ENCODE results near the gene GCKR. TPM values are rescaled to one million over a fixed set of nuclear protein-coding genes. Genes with fewer than 3 reads are reported as not detected.
"Not testable (repeated sequence)": the region's sequence is repeated elsewhere in the genome, so short reads cannot be mapped to it uniquely, and the experiment has no call there.

GCKR gene
- polyA plus RNA-seq, 1 donor from 2014 or later = 2.5 TPM

DNA sequence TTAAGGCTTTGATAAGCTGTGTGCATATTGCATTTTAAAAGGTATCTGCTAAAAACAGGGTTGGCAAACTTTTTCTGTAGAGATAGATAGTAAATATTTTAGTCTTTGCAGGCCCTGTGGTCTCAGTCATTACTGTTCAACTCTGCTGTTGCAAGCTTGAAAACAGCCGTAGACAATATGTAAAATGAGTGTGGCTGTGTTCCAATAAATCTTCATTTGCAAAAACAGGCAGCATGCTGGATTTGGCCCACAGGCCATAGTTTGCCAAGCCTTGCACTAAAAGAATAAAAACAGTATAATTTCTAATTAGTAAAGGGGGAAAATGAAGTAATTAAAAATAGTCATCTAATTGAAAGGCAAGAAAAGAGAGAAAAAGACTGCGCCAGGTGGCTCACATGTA is 35.3 kb downstream of the GCKR start:
- Histone ChIP-seq H3K9me2 (ENCODE audit: insufficient read depth, low read length) (no peaks in the 10 kb centered on the region), H3K36me3 (ENCODE audit: insufficient read depth, low read length) (no peaks in the 10 kb centered on the region), H3K4me2 (ENCODE audit: low read length) (no peak overlapping the region), H2AFZ (ENCODE audit: low read depth, low read length) (no peak overlapping the region), H3K9me3 (ENCODE audit: low read length) (no peaks in the 10 kb centered on the region), H3K9ac (ENCODE audit: low read length) (no peak overlapping the region), H3F3A (ENCODE audit: insufficient read depth, low read length, poor library complexity, severe bottlenecking) (no peaks in the 10 kb centered on the region), H3K27me3 (ENCODE audit: insufficient read depth, low read depth, low read length) (no peaks in the 10 kb centered on the region), H3K4me3 (ENCODE audit: low read length) (no peak overlapping the region), H4K20me1 (ENCODE audit: insufficient read depth) (no peaks in the 10 kb centered on the region), H3K27ac (ENCODE audit: low read length) (no peak overlapping the region), H3K79me2 (replicated peaks; ENCODE audit: insufficient read depth, low read length) (no peaks in the 10 kb centered on the region)
- TF ChIP-seq SMC3 (conservative IDR thresholded peaks at IDR 0.05; ENCODE audit: poor library complexity) (no peak), RAD21 (conservative IDR thresholded peaks at IDR 0.05) (no peak), POLR2AphosphoS5 (IDR thresholded peaks at IDR 0.05) (no peak), MXI1 (conservative IDR thresholded peaks at IDR 0.05; ENCODE audit: poor library complexity, severe bottlenecking) (no peak), REST (IDR thresholded peaks at IDR 0.05; ENCODE audit: borderline replicate concordance) (no peak), CTCF (IDR thresholded peaks at IDR 0.05; ENCODE audit: poor library complexity, severe bottlenecking) (no peak), EP300 (conservative IDR thresholded peaks at IDR 0.05; ENCODE audit: poor library complexity, severe bottlenecking) (no peak), EZH2 (IDR thresholded peaks at IDR 0.05; ENCODE audit: borderline replicate concordance, insufficient read depth, low read length, poor library complexity, severe bottlenecking) (no peak), TAF1 (IDR thresholded peaks at IDR 0.05; ENCODE audit: low read depth) (no peak)

DNA sequence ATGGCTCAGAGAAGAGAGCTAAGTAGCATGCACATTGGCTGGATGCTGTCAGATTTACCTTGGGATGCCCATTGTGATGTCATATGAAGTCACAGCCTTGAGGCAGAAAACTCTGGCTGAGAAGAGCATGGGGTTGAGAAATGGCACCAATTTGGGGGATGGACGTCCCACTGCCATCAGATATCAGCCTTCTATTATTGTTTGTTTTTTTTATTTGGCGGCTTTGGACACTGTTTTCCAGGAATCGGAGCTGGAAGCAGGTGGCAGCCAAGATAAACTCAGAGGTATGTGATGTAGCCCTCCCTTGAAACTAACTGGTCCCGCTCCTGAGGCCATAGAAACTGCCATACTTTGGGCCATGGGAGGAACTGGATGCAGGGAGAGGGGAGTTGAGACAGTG is 40.6 kb downstream of the GCKR start:
- Histone ChIP-seq H3K9me2 (ENCODE audit: insufficient read depth, low read length) (no peaks in the 10 kb centered on the region), H3K9me3 (ENCODE audit: low read length) (no peaks in the 10 kb centered on the region), H3K4me3 (ENCODE audit: low read length) (no peak overlapping the region), H3K36me3 (ENCODE audit: insufficient read depth, low read length) (no peaks in the 10 kb centered on the region), H4K20me1 (ENCODE audit: insufficient read depth) (no peaks in the 10 kb centered on the region), H3K79me2 (replicated peaks; ENCODE audit: insufficient read depth, low read length) (no peaks in the 10 kb centered on the region), H3F3A (ENCODE audit: insufficient read depth, low read length, poor library complexity, severe bottlenecking) (no peaks in the 10 kb centered on the region), H3K27me3 (ENCODE audit: insufficient read depth, low read depth, low read length) (no peaks in the 10 kb centered on the region), H3K27ac (ENCODE audit: low read length) (no peak overlapping the region), H2AFZ (ENCODE audit: low read depth, low read length) (no peak overlapping the region), H3K4me2 (ENCODE audit: low read length) (no peak overlapping the region), H3K9ac (ENCODE audit: low read length) (no peak overlapping the region)
- TF ChIP-seq CTCF (IDR thresholded peaks at IDR 0.05; ENCODE audit: poor library complexity, severe bottlenecking) (no peak), EP300 (conservative IDR thresholded peaks at IDR 0.05; ENCODE audit: poor library complexity, severe bottlenecking) (no peak), EZH2 (IDR thresholded peaks at IDR 0.05; ENCODE audit: borderline replicate concordance, insufficient read depth, low read length, poor library complexity, severe bottlenecking) (no peak), RAD21 (conservative IDR thresholded peaks at IDR 0.05) (no peak), SMC3 (conservative IDR thresholded peaks at IDR 0.05; ENCODE audit: poor library complexity) (no peak), REST (IDR thresholded peaks at IDR 0.05; ENCODE audit: borderline replicate concordance) (no peak), POLR2AphosphoS5 (IDR thresholded peaks at IDR 0.05) (no peak), MXI1 (conservative IDR thresholded peaks at IDR 0.05; ENCODE audit: poor library complexity, severe bottlenecking) (no peak), TAF1 (IDR thresholded peaks at IDR 0.05; ENCODE audit: low read depth) (no peak)

DNA sequence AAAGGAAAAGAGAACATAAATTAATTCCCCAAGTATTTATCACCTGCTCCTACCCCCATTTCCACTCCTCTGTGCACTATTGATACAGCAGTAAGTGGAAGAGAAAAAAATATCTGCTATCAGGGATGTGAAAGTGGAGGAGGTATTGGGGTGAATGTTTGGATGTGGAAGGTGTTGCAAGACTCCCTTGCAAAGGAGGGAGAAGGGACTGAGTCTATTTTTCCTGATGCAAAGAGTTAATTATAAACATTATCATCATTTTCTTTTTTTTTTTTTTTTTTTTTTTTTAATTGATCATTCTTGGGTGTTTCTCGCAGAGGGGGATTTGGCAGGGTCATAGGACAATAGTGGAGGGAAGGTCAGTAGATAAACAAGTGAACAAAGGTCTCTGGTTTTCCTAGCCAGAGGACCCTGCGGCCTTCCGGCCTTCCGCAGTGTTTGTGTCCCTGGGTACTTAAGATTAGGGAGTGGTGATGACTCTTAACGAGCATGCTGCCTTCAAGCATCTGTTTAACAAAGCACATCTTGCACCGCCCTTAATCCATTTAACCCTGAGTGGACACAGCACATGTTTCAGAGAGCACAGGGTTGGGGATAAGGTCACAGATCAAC is 42.3 kb downstream of the GCKR start:
- H2AFZ ChIP-seq (ENCODE audit: low read depth, low read length); H3K79me2 ChIP-seq (replicated peaks; ENCODE audit: insufficient read depth, low read length); H3K27me3 ChIP-seq (ENCODE audit: insufficient read depth, low read depth, low read length); H3K9me2 ChIP-seq (ENCODE audit: insufficient read depth, low read length); H3K9me3 ChIP-seq (ENCODE audit: low read length); H3F3A ChIP-seq (ENCODE audit: insufficient read depth, low read length, poor library complexity, severe bottlenecking); H3K4me3 ChIP-seq (ENCODE audit: low read length); H4K20me1 ChIP-seq (ENCODE audit: insufficient read depth); H3K9ac ChIP-seq (ENCODE audit: low read length); H3K27ac ChIP-seq (ENCODE audit: low read length); H3K4me2 ChIP-seq (ENCODE audit: low read length); H3K36me3 ChIP-seq (ENCODE audit: insufficient read depth, low read length): not testable (repeated sequence)
